Retinal pigment epithelial cell (primary cell): ENCODE data around the gene CACNB2.
"Not testable (repeated sequence)": the region's sequence is repeated elsewhere in the genome, so short reads cannot be mapped to it uniquely, and the experiment has no call there.

Experiments used
- DNase-seq: peaks from one replicate; pipeline ENCODE4 v3.0.0-alpha.2; 2010; ENCODE audit warnings: low read depth
- H3K4me3 ChIP-seq: 2 replicates; pipeline ENCODE4 v1.5.1; 2011; ENCODE audit warnings: mild to moderate bottlenecking, low read length, control low read depth, moderate library complexity
- TF ChIP-seq, protein P1 (sequence below): conservative IDR thresholded peaks from 2 replicates; pipeline ENCODE4 v1.5.1; 2011; ENCODE audit warnings: low read depth, low read length, control low read depth, inconsistent platforms

CACNB2 gene

DNA sequence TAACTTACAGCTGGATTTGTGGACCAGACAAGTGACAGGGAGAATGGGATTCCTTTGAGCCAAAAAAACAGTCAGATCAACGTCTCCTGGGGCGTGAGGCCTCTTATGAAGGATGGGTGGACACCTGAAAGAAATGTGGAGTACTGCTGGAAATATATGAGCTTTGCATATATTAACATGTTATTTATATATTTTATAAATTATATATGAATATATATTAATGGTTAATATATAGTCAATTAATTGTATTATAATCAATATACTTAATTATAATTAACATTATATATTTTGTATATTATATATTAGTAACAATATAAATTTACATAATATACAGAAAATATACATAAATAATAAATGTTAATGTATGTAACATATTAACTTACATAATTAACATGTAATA, 57.5 kb downstream of the CACNB2 start:
- DNase-seq = no peak
- H3K4me3 ChIP-seq = no peak overlapping the region
- TF ChIP-seq, protein P1, sequence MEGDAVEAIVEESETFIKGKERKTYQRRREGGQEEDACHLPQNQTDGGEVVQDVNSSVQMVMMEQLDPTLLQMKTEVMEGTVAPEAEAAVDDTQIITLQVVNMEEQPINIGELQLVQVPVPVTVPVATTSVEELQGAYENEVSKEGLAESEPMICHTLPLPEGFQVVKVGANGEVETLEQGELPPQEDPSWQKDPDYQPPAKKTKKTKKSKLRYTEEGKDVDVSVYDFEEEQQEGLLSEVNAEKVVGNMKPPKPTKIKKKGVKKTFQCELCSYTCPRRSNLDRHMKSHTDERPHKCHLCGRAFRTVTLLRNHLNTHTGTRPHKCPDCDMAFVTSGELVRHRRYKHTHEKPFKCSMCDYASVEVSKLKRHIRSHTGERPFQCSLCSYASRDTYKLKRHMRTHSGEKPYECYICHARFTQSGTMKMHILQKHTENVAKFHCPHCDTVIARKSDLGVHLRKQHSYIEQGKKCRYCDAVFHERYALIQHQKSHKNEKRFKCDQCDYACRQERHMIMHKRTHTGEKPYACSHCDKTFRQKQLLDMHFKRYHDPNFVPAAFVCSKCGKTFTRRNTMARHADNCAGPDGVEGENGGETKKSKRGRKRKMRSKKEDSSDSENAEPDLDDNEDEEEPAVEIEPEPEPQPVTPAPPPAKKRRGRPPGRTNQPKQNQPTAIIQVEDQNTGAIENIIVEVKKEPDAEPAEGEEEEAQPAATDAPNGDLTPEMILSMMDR = no peak

DNA sequence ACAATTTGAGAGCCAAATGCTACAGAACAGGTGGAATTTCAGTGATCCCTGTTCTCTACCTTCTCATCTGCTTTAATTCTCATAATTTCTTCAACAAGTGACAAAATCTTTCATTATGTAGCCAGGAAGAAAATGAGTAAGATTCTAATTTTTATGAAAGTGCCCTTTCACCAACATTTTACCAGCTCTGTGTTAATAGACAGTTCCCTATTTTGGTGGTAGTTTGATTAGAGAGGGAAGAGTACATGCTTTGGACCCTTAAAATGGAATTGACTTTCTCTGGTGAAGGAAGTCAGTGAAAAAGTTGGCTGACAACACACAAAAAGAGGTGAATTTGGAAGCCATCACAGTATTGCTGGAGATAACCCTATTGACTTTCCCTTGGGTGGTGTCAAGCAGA, 61.7 kb downstream of the CACNB2 start:
- no peak for DNase-seq
- H3K4me3 ChIP-seq = no peak overlapping the region
- TF ChIP-seq, protein P1 = no peak

DNA sequence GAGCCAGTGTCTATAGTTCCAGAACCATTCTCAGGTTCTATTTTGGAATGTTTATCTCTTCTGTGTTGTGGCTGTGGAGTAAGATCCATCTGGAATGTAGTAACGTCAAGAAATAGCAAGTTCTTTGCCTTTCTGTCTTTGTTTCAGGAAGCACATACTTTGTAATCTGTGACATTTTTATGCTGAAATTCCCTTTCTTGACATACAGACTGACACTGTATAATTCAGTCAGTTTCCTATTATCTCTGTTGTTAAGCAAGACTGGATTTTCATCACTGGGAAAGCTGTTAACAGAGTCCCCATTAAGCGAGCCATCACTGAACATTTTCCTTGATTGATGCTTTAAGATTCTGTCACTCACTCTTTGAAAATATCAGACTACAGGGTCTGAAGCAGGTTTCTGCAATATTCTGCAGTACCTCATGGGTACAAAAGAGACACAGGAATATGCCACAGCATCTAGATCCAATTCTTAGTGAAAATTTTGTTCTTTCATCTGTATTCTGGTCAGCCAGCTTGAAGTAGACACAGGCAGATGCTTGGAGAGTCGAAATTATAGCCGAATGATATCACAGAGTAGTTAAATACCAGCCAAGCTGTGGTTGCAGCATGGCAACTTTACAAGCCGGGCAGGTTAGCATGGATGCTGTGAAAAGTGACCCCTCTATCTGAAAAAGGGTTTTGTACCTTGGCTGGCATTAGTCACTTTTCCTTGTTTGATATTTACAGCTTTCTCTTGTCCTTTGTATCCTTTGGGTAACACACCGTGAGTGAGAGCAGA, 62.6 kb downstream of the CACNB2 start:
- no peak for DNase-seq
- no peak overlapping the region for H3K4me3 ChIP-seq
- TF ChIP-seq, protein P1 = no peak

DNA sequence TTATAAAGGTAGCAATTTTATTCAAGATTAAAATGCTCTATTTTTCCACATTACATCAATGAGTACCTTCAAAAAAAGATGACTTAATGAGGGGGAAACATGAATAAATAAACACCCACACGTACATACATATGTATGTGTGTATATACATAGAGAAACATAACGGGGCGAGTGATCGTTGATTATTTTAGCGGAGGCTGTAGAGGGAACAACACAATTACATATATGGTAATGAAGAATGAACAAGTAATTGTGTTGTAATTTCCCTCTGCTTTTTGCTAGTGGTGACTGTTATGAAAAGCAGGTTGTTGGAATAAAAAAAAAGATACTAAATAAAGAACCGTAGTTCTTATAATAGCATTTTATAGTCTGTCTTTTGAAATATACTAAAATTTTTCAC, 63.2 kb downstream of the CACNB2 start:
- DNase-seq = no peak
- TF ChIP-seq, protein P1 = no peak
- no peak overlapping the region for H3K4me3 ChIP-seq

DNA sequence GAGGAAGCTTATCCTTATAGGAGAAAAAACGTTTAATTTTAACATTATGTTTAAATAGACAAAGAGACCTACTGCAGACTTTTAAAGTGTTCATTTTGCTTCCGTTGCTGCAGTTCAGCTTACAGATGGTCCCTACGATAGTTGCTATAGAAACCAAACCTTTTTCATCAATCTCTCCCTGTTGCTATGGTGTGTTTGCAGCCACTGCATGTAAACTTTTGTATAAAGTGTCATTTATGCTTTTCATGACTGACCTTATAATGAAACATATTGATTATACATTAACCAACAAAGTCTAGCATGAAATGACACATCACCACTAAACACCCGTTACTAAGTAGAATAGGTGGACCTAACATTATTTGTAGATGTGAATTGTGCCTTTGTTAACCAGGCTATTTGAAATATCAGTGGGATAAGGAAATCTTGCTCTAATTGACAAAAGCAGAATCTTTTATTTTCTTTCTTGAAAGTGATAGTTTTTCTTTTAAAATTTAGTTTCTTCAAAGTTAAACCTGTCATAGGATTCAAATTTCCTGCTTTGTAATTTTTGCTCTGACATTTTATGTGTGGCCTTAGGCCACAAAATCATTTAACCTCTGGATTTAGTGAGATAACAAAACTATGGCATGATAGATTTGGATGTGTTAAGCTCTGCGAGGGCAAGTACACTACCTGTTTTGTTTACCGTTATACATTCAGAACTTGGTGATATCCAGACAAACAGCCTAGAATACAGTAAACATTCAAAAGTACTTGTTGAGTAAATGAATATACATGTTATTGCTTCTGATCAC, 64.0 kb downstream of the CACNB2 start:
- H3K4me3 ChIP-seq = no peak overlapping the region
- DNase-seq = no peak
- TF ChIP-seq, protein P1 = no peak

DNA sequence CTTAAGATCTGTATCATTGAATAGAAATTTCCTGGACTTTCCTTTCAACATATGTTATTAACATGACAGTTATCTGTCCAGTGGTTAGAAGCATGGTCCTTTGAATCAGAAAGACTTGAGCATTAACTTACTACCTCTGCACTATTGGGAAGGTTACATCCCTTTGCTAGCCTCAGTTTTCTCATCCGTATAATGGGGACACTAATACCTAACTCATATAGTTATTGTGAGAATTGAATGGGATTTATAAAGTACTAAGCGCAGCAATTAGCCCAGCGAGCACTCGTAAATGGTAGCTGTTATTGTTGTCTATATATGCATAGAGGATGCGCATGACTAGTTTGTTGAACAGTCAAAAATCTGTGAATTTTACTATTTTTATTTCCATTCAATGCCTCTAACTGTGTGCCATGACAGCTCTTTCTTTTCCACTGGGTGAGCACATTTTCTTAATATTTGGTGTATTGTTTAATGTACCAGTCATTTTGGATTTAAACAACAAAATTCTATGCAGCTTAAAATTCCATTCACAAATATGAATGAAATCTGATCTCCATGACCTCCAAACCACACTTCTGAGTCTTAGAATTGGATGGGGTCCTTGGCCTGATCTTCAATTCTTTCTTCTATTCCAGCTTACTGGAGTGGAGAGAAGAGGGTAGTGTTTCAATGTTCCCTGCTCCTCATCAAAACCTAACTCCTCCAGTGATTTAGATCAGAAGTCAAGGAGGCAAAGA, 65.0 kb downstream of the CACNB2 start:
- no peak overlapping the region for H3K4me3 ChIP-seq
- DNase-seq = peak; percentile 54
- TF ChIP-seq, protein P1 = no peak

DNA sequence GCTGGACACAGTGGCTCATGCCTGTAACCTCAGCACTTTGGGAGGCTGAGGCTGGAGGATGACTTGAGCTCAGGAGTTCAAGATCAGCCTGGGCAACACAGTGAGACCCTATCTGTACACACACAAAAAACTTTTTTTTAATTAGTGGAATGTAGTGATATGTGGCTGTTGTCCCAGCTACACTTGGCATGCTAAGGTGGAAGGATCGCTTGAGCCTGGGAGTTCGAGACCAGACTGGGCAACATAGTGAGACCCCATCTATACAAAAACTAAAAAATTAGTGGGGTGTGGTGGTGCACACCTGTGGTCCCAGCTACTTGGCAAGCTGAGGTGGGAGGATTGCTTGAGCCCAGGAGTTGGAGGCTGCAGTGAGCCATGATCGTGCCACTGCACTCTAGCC, 68.0 kb downstream of the CACNB2 start:
- H3K4me3 ChIP-seq, DNase-seq: not testable (repeated sequence)
